Measurements from ENCODE around the gene GPD2.
"Not testable (repeated sequence)": the region's sequence is repeated elsewhere in the genome, so short reads cannot be mapped to it uniquely, and the experiment has no call there.

Gene GPD2

GRCh38 chr2:156592809-156593593 lies 156.8 kb downstream of the GPD2 start:
- DNase-seq, result no peak

- no peak for DNase-seq
These were observed 157.4 kb downstream of the GPD2 start for GRCh38 chr2:156593594-156593921.

- DNase-seq, result no peak
These were observed 162.4 kb downstream of the GPD2 start for GRCh38 chr2:156598563-156598962.

- no peak for DNase-seq
These were observed 164.0 kb downstream of the GPD2 start for GRCh38 chr2:156600196-156600595.

- DNase-seq, result no peak
These were observed 165.8 kb downstream of the GPD2 start for GRCh38 chr2:156601855-156602551.

- DNase-seq, result no peak
These were observed 166.4 kb downstream of the GPD2 start for GRCh38 chr2:156602552-156602933.

GRCh38 chr2:156615836-156616322 lies 179.7 kb downstream of the GPD2 start:
- DNase-seq, result no peak

GRCh38 chr2:156618071-156618470 lies 181.9 kb downstream of the GPD2 start:
- not testable (repeated sequence) for DNase-seq

GRCh38 chr2:156619021-156619539 lies 182.9 kb downstream of the GPD2 start:
- no peak for DNase-seq

- DNase-seq, result no peak
These were observed 186.3 kb downstream of the GPD2 start for GRCh38 chr2:156622491-156622890.

GRCh38 chr2:156625360-156626170 lies 189.4 kb downstream of the GPD2 start:
- DNase-seq, result no peak

- no peak for DNase-seq
These were observed 190.8 kb downstream of the GPD2 start for GRCh38 chr2:156626931-156627330.

- no peak for DNase-seq
These were observed 194.6 kb downstream of the GPD2 start for GRCh38 chr2:156630579-156631337.

- no peak for DNase-seq
These were observed 199.5 kb downstream of the GPD2 start for GRCh38 chr2:156635646-156636045.
